COLO829 (cell line): ENCODE data around the gene GREB1.

Experiments
- DNase-seq: peaks from one replicate; pipeline ENCODE4 v3.0.0; 2012; ENCODE audit warnings: low spot score

The GREB1 gene

GRCh38 chr2:11559786-11560155 is 25.9 kb downstream of the GREB1 start:
- DNase-seq = no peak

GRCh38 chr2:11560806-11561205 is 27.0 kb downstream of the GREB1 start:
- no peak for DNase-seq

GRCh38 chr2:11562011-11562410 is 28.2 kb downstream of the GREB1 start:
- no peak for DNase-seq

GRCh38 chr2:11562476-11562875 is 28.6 kb downstream of the GREB1 start:
- no peak for DNase-seq

- DNase-seq = no peak
Observed at GRCh38 chr2:11563784-11564666, 30.2 kb downstream of the GREB1 start.

- no peak for DNase-seq
Observed at GRCh38 chr2:11564816-11565567, 31.1 kb downstream of the GREB1 start.

GRCh38 chr2:11566383-11566782 is 32.5 kb downstream of the GREB1 start:
- DNase-seq = no peak

- DNase-seq = no peak
Observed at GRCh38 chr2:11567631-11568031, 33.8 kb downstream of the GREB1 start.

- DNase-seq = no peak
Observed at GRCh38 chr2:11568436-11568835, 34.6 kb downstream of the GREB1 start.

- DNase-seq = no peak
Observed at GRCh38 chr2:11569636-11570035, 35.8 kb downstream of the GREB1 start.

GRCh38 chr2:11571170-11571569 is 37.3 kb downstream of the GREB1 start:
- no peak for DNase-seq

- no peak for DNase-seq
Observed at GRCh38 chr2:11572996-11573395, 39.2 kb downstream of the GREB1 start.

- DNase-seq = no peak
Observed at GRCh38 chr2:11573418-11574175, 39.8 kb downstream of the GREB1 start.

GRCh38 chr2:11574176-11575046 is 40.6 kb downstream of the GREB1 start:
- DNase-seq = no peak

GRCh38 chr2:11576398-11576797 is 42.6 kb downstream of the GREB1 start:
- no peak for DNase-seq

- DNase-seq = no peak
Observed at GRCh38 chr2:11577101-11577883, 43.4 kb downstream of the GREB1 start.

- DNase-seq = no peak
Observed at GRCh38 chr2:11578081-11578948, 44.5 kb downstream of the GREB1 start.

GRCh38 chr2:11578986-11579774 is 45.3 kb downstream of the GREB1 start:
- DNase-seq = no peak
